HEK293T (cell line): ENCODE measurements around the gene ZNF699.

Experiments
- BHLHE40 ChIP-seq: fragments of 450-650 bp; IDR thresholded peaks from 2 replicates; pipeline ENCODE4 v1.6.1; 2016; ENCODE audit warnings: mild to moderate bottlenecking, moderate library complexity, borderline replicate concordance
- ELF4 ChIP-seq: fragments of 450-650 bp; IDR thresholded peaks from 2 replicates; pipeline ENCODE4 v1.6.1; 2017; ENCODE audit warnings: antibody characterized with exemption
- FOXK2 ChIP-seq: fragments of 450-650 bp; IDR thresholded peaks from 2 replicates; pipeline ENCODE4 v1.6.1; 2016; ENCODE audit warnings: mild to moderate bottlenecking
- FOXM1 ChIP-seq: fragments of 450-650 bp; IDR thresholded peaks from 2 replicates; pipeline ENCODE4 v1.6.1; 2017; ENCODE audit warnings: mild to moderate bottlenecking, borderline replicate concordance
- HDGF ChIP-seq: fragments of 450-650 bp; IDR thresholded peaks from 2 replicates; pipeline ENCODE4 v1.6.1; 2017; ENCODE audit warnings: antibody characterized with exemption, borderline replicate concordance

GRCh38 chr19:9251236-9251635 is 58.4 kb downstream of the ZNF699 start:
- TF ChIP-seq BHLHE40 (no peak), FOXM1 (no peak), HDGF (no peak), FOXK2 (no peak), ELF4 (no peak)
